Immature natural killer cell (primary cell): ENCODE results near the gene ZNF516. TPM values are rescaled to one million over a fixed set of nuclear protein-coding genes. Genes with fewer than 3 reads are reported as not detected.

Experiments used
- DNase-seq, 3 donors: peaks; one replicate each; pipeline ENCODE4 v3.0.0; 2022; ENCODE audit warnings: mixed read lengths in 1 of 3
- H3K27ac Mint-ChIP-seq, 6 donors: one replicate each; pipeline ENCODE4 v1.8.0; 2020; ENCODE audit warnings: mixed read lengths in 6 of 6, mild to moderate bottlenecking in 5 of 6, inconsistent platforms in 4 of 6, moderate library complexity in 3 of 6
- H3K27me3 Mint-ChIP-seq, 3 donors: one replicate each; pipeline ENCODE4 v1.8.0; 2020 to 2021; ENCODE audit warnings: low read depth in 3 of 3, mild to moderate bottlenecking in 3 of 3, mixed read lengths in 3 of 3, moderate library complexity in 3 of 3, inconsistent platforms in 1 of 3
- H3K36me3 Mint-ChIP-seq, 3 donors: one replicate each; pipeline ENCODE4 v1.8.0; 2020; ENCODE audit warnings: mixed read lengths in 3 of 3, inconsistent platforms in 2 of 3, mild to moderate bottlenecking in 2 of 3
- H3K4me1 Mint-ChIP-seq, 2 donors: one replicate each; pipeline ENCODE4 v1.8.0; 2020; ENCODE audit warnings: inconsistent platforms in 2 of 2, mild to moderate bottlenecking in 2 of 2, mixed read lengths in 2 of 2, moderate library complexity in 1 of 2
- H3K4me3 Mint-ChIP-seq, 5 donors: one replicate each; pipeline ENCODE4 v1.8.0; 2020; ENCODE audit warnings: mild to moderate bottlenecking in 5 of 5, mixed read lengths in 5 of 5, inconsistent platforms in 3 of 5, moderate library complexity in 3 of 5
- H3K9me3 Mint-ChIP-seq, 6 donors: one replicate each; pipeline ENCODE4 v1.8.0; 2020; ENCODE audit warnings: mild to moderate bottlenecking in 6 of 6, mixed read lengths in 6 of 6, inconsistent platforms in 4 of 6, moderate library complexity in 3 of 6
- polyA plus RNA-seq, 3 donors: library from polyadenylated mRNA; unstranded; fragments of 300-500 nt; fragmentation: Illumina TruSeq; gene quantifications; one replicate each; pipeline ENCODE4 v1.2.3, GENCODE V29; 2021

Gene ZNF516
- polyA plus RNA-seq, 3 donors from 2014 or later = 1.2 to 6.1 (median 2.0) TPM

DNA sequence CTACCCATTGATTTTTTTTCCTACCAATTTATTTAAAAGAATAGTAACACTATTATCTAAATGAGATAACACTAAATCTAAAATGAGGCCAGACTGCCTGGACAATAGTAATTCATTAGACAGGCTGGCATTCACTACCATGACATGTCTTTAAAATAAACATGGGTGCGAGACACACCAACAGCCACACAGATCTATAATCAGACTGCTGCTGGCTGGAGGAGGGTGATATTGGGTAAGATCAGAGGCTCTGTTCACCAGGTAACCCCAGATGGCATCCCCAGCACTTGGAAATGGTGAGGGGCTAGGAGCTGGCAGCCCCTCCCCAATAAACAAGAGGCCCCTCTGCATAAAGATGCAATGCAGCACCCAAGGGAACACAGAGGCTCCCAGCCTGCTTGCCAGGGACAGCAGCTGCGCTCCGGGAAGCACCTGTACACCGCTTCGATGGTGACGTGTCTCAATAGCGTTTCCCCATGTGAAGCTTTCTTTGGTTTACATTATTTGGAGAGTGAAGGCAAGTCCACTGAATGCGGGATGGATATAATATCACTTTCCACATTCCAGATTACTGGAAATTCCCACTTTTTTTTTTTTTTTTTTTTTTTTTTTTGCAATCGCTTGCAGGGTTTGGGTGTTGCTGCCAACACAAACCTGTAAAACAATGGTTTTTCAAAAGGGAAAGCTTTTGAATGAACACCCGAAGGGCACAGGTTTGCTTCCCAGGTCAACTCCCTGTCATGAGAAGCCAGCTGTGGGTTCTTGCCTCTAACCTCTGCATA lies 159.0 kb downstream of the ZNF516 start:
- H3K27ac Mint-ChIP-seq = no peak overlapping the region
- H3K9me3 Mint-ChIP-seq = peaks cover 0 to 9% (median 3%) of the 10 kb centered on the region in 6 donors
- no peak for DNase-seq

DNA sequence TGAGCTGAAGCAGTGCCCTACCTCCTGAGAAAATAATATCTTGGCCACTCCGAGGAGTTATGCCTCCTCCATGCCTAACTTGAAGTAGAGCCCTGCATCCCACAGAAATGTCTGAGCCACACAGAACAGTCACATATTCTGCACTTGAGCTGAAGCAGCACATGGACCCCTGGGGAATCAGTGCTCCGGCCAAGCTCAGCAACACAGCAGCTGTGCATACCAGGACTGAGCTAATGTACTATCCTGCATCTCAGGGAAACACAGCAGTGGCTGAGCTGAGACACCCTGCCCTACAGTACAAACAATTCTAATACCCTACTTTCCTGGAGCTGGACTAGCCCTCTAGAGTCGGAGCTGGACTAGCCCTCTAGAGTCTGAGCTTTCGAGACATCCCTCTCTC lies 166.9 kb downstream of the ZNF516 start:
- H3K27me3 Mint-ChIP-seq = peaks cover 0 to 11% (median 7%) of the 10 kb centered on the region in 3 donors
- H3K9me3 Mint-ChIP-seq = peaks cover 9 to 26% (median 16%) of the 10 kb centered on the region in 6 donors
- H3K36me3 Mint-ChIP-seq = peaks cover 4 to 7% (median 5%) of the 10 kb centered on the region in 3 donors

More for the DNA sequence above, 159.0 kb downstream of the ZNF516 start:
- no peaks in the 10 kb centered on the region for H3K4me1 Mint-ChIP-seq
- no peak overlapping the region for H3K4me3 Mint-ChIP-seq
- H3K36me3 Mint-ChIP-seq = peaks cover 0 to 13% (median 11%) of the 10 kb centered on the region in 3 donors
- H3K27me3 Mint-ChIP-seq = peaks cover 2 to 4% (median 4%) of the 10 kb centered on the region in 3 donors

DNA sequence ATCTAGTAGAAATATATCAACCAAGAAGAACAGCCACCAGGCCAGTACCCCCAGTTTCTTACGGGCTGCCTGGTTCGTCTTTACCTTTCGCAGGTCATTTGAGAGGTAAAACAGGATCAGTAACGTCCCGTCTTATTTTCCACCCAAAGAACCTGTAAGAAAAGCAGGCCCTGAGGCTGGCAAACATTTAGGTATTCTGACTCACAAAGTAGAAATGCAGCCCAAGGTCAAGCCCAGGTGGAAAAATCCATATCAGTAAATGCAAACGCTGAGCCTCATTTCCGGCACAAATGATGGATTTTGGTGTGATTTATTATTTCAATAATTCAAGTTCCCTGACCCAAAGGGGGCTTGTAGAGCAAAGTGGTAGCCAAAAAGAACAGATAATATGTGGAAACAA lies 171.2 kb downstream of the ZNF516 start:
- Mint-ChIP-seq H3K9me3 (peaks cover 0 to under 1% (median 0%) of the 10 kb centered on the region in 6 donors), H3K4me1 (no peaks in the 10 kb centered on the region), H3K4me3 (no peak overlapping the region), H3K27ac (no peak overlapping the region), H3K27me3 (peaks cover 2 to 11% (median 9%) of the 10 kb centered on the region in 3 donors), H3K36me3 (no peaks in the 10 kb centered on the region)
- no peak for DNase-seq

More for the DNA sequence above, 166.9 kb downstream of the ZNF516 start:
- peaks cover 8 to 16% of the 10 kb centered on the region in 2 donors for H3K4me1 Mint-ChIP-seq
- no peak overlapping the region for H3K27ac Mint-ChIP-seq
- no peak for DNase-seq
- H3K4me3 Mint-ChIP-seq = no peak overlapping the region

DNA sequence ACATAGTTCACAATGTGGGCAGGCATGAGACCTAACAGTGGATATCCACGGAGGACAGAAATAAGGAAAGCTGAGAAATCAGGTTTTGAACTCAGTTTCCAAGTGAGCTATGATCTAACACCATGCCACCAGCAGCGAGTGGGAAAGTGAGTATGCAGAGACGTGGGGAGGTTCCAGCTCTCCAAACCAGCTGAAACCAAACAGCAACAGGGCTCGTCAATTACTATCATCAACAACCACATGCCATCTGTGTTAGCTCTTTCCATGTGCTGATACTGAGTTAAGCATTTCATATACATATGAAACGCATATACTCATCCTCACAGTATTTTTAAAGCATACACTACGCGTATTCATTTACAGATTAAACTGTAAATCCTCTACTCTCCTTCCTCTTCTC lies 172.4 kb downstream of the ZNF516 start:
- H3K27me3 Mint-ChIP-seq = peaks cover 2 to 9% (median 4%) of the 10 kb centered on the region in 3 donors
- H3K4me1 Mint-ChIP-seq = no peaks in the 10 kb centered on the region
- H3K4me3 Mint-ChIP-seq = no peak overlapping the region
- no peak overlapping the region for H3K27ac Mint-ChIP-seq
- no peaks in the 10 kb centered on the region for H3K36me3 Mint-ChIP-seq
- H3K9me3 Mint-ChIP-seq = no peaks in the 10 kb centered on the region
- DNase-seq = no peak

DNA sequence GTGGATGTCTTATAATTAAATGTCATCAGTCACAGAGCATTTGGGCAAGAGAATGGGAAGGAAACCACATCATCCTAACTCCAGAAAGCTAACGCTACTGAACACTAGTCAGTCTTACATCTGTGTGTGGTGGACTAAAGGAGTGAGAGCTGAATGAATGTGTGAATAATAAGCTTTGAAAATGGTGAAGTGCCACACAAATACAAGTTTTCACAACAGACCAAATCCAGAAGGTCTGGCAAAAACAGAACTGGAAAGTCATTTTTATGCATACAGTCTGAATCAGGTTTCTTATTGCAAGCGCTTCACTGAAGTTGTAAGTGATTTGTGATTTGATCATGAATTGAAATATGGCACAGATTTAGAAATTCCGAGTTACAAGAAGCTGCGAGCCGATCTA lies 175.7 kb downstream of the ZNF516 start:
- Mint-ChIP-seq H3K4me3 (no peak overlapping the region), H3K9me3 (no peaks in the 10 kb centered on the region), H3K27ac (no peak overlapping the region), H3K4me1 (no peaks in the 10 kb centered on the region), H3K36me3 (no peaks in the 10 kb centered on the region), H3K27me3 (peaks cover 0 to 5% (median 2%) of the 10 kb centered on the region in 3 donors)
- no peak for DNase-seq

DNA sequence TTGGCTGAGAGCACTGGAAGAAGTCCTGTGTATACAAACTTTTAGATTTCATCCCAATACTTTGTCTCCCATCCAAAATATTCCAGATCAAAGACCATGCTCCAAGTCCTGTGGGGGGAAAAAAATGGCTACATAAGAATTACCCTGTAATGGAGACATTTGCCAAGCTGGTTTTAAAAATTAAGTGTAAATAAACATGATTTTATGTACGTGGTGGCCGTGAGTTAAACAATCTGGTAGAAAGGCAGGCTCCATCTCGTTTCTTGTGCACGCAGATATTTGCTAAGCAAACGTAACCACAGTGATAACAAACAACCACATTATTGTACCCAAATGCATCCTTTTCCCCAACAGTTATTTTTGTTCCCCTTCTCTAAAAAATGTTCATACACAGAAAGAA lies 176.4 kb downstream of the ZNF516 start:
- Mint-ChIP-seq H3K9me3 (no peaks in the 10 kb centered on the region), H3K27ac (no peak overlapping the region), H3K27me3 (peaks cover 0 to 5% (median 2%) of the 10 kb centered on the region in 3 donors), H3K36me3 (no peaks in the 10 kb centered on the region), H3K4me3 (no peak overlapping the region), H3K4me1 (no peaks in the 10 kb centered on the region)
- no peak for DNase-seq

DNA sequence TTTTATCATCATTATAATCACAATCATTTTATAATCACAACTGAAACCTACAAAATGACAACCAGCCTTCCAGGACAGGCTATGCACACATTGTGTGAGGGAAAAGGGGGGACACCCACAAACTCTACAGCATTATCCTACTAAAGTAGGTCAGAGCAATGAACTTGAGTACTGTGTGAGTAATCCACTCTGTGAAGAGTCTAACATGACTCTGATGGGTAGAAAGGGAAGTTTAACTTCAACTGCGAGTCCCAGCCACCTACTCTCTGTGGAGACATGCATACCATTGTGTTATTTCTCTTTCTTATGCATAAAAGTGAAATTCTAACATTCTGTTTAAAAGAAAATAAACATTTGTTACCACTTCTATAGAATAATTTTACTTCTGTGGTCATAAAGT lies 177.9 kb downstream of the ZNF516 start:
- Mint-ChIP-seq H3K4me3 (no peak overlapping the region), H3K9me3 (no peaks in the 10 kb centered on the region), H3K4me1 (no peaks in the 10 kb centered on the region), H3K27ac (no peak overlapping the region), H3K36me3 (no peaks in the 10 kb centered on the region), H3K27me3 (peaks cover 0 to 6% (median 2%) of the 10 kb centered on the region in 3 donors)
- DNase-seq = no peak

DNA sequence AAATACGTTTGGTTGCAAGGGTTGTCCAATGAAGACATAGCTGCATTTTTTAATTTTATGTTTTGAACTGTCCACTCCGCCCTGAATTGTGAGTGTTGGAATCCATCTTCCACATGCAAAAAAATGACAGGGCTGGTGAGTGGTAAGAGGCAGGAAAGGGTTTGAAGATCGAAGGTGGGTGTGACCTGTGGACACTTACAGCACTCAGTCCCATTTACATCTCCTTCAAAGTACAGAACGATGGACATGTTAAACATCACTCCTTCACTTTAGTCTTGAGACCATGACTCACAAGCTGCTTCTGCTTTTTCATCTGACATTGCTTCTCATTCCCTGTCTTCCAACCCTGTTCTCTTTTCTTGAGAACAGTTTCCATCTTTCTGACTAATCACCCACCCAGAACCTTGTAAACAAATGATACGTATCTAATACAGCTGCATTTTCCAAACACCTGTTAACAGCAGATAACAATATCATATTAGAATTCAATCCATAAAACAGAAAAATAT lies 179.3 kb downstream of the ZNF516 start:
- Mint-ChIP-seq H3K4me3 (no peak overlapping the region), H3K4me1 (no peaks in the 10 kb centered on the region), H3K9me3 (no peaks in the 10 kb centered on the region), H3K27me3 (peaks cover 0 to 6% (median 2%) of the 10 kb centered on the region in 3 donors), H3K27ac (no peak overlapping the region), H3K36me3 (no peaks in the 10 kb centered on the region)
- no peak for DNase-seq

DNA sequence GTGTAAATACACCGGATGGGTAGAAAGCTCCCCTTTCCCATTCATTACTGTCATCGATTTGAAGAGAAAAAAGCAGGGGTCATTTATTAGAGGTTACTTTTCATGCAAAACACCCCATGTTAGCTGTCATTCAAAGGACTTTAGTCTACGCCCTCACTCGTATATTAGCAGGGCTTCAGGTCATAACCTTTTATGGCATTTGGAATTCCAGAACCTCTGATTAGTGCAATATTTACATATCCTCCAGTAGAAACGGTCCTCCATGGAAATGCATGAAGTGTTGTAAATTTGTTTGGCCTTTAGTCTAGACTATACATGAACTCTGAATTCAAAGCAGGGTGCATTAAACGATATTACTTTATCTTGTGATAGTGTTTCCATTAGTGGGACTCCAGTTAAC lies 180.5 kb downstream of the ZNF516 start:
- no peak overlapping the region for H3K4me3 Mint-ChIP-seq
- peaks cover 2 to 5% (median 3%) of the 10 kb centered on the region in 3 donors for H3K27me3 Mint-ChIP-seq
- H3K9me3 Mint-ChIP-seq = no peaks in the 10 kb centered on the region
- DNase-seq = no peak
- H3K36me3 Mint-ChIP-seq = no peaks in the 10 kb centered on the region
- no peak overlapping the region for H3K27ac Mint-ChIP-seq
- no peaks in the 10 kb centered on the region for H3K4me1 Mint-ChIP-seq

DNA sequence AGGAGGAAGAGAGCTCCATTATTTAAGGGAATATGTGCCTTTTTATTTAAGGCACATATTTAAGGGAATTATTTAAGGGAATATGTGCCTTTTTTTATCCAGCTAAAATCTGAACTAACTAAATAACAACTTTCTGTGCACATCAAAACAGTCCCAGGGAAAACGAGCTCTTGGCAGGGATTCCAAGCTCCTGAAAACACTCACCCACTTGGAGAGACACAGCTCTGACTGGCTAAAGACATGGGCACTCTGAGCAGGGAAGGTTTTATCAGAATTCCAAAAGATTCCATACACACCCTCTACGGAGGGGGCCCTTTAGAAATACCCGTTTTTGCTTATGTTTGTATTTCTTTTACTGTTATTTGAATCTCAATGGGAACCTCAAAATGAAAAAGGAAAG lies 181.0 kb downstream of the ZNF516 start:
- no peak overlapping the region for H3K4me3 Mint-ChIP-seq
- no peaks in the 10 kb centered on the region for H3K36me3 Mint-ChIP-seq
- peaks cover 1 to 3% (median 2%) of the 10 kb centered on the region in 3 donors for H3K27me3 Mint-ChIP-seq
- H3K27ac Mint-ChIP-seq = no peak overlapping the region
- H3K9me3 Mint-ChIP-seq = no peaks in the 10 kb centered on the region
- H3K4me1 Mint-ChIP-seq = no peaks in the 10 kb centered on the region
- DNase-seq = no peak
